LoVo (cell line): ENCODE data around the gene PCDH9.

ENCODE experiments used
- DNase-seq: peaks from one replicate; pipeline ENCODE4 v3.0.0-alpha.2; 2016; ENCODE audit warnings: low spot score

The PCDH9 gene

DNA sequence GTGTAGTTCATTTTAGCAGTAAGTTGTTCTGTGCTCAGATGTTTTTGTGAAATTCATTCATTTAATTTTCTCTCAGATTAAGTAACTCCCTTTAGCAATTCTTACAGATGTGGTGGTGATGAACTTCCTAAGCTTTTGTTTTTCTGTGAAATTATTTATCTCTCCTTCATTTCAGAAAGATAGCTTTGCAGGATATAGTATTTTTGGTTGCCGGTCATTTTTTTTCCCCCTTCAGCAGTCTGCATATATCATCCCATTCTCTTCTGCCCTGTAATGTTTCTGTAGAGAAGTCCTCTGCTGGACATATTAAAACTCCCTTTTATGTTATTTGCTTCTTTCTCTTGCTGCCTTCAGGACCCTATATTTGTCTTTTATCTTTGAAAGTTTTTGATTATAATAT, 470.2 kb downstream of the PCDH9 start:
- DNase-seq = no peak

DNA sequence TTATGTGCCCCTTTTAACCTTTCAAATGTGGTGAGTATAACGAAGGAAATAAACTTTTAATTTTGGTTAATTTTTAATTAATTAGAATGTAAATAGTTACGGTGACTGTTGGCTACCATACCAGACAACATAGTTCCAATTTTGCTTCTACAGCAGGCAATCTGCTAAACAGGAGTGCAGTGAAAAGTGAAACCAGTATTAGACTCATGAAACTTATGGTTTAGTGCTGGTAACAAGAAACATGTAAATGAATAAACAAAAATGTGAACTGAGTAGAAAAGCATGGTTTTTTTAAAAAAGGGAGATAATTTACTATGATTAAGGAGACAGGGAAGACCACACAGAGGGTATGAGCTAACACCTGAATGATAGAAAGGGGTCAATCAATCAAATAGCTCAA, 478.4 kb downstream of the PCDH9 start:
- DNase-seq = no peak

DNA sequence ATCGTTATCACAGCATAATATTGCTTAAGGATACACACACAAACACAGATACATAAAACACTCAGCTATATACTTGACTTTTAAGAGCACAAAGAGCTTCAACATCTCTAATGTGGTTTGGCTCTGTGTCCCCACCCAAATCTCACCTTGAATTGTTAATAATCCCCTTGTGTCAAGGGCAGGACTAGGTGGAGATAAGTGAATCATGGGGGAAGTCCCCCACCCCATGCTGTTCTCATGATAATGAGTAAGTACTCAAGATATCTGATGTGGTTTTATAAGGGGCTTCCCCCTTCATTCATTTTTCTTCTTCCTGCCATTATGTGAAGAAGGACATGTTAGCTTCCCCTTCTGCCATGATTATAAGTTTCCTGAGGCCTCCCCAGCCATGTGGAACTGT, 481.4 kb downstream of the PCDH9 start:
- no peak for DNase-seq

DNA sequence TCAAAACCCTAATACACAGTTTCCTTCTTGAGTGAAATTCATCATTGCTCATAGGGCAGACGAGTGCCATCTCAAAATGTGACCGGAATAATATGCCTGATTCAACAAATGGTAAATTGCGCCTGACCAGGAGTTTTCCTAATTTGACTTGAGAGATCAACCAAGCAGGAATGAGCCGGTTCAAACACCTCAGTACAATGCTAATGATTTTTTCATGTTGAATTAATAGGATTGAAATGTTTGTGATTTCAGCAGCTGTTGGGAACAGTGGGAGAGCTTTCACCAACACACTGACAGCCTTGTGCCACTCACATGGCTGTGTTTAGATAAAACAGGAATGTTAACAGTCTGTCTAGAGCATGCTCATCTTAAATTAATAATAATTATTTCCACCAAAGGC, 484.8 kb downstream of the PCDH9 start:
- no peak for DNase-seq

DNA sequence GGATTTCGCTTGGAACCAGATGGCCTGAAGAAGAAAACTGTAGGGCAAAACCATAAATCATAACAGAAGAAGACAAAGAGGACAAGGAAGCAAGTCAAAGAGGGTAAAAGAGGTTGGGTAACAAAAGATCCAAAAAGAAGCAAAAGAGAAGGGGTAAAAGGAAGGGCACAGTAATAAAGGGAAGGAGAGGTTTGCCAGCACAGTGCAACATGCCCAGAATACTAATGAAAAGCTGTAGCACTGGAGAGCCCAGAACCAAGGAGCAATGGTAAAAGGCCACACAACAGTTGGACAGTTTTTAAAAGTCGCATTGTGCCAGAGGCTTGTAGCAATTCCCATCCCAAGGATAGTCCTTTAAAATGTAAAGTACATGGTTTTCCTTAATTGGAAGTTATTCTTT, 506.6 kb downstream of the PCDH9 start:
- no peak for DNase-seq

DNA sequence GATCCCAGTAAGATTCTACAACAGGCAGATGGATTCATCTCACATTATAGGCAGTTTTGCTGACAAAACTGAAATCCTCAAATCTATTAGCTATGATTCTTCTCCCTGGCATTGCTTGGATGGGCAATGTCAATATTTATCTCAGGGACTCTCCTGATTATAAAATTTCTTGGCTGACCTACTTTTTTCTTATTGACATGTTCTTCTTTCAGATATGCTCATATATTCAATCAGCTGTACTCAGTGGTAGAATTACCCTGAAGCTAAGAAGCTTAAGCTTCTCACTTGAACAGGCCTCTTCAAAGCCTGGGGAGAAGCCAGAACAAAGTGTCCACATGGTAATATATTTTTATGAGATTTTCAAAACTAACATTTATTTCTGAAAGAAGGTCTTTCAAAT, 513.6 kb downstream of the PCDH9 start:
- DNase-seq = no peak

DNA sequence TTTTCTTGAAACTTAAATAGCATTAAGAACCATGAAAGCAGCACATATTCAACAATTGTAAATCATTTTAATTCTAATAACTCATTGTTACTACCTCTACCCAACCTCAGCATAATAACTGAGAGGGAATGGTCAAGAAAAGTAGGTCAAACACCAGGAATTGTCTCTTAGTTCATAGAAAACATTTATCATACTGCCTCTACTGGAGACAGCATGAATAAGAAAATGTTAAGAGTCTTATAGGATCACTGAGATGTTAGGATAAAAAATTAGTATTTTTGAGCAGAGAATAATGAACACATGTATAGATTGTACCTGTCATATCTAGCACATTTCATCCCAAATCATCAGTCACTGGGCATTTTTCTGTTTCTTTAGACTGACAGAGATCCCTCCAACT, 515.3 kb downstream of the PCDH9 start:
- no peak for DNase-seq

DNA sequence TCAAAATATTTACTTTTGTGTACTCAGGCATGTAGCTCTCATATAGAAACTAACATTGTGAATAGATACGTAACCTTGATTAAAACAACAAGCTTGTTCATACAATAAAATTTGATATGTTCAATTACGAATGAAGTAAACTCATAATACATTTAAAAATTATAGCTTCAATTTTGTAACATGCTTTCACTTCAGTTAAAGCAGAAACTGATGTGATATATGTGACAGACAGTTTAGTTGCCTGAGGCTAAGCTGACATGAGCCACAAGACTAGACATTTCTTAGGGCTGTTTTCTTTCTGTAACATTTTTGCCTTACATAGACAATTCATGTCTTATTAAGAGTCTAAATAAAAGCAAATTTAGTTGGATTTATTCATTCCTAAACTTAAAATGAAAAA, 526.0 kb downstream of the PCDH9 start:
- no peak for DNase-seq

DNA sequence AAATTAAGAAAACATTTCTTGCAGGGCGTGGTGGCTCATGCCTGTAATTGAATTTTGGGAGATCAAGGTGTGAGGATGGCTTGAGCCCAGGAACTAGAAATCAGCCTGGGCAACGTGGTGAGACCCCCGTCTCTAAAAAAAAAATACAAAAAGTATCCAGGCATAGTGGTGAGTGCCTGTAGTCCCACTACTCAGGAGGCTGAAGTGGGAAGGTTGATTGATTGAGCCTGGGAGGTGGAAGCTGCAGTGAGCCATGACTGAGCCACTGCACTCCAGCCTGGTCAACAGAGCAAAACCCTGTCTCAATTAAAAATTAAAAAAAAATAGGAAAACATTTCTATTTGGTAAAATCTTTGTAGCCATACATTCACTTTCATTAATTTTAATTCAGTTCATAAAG, 526.5 kb downstream of the PCDH9 start:
- no peak for DNase-seq

DNA sequence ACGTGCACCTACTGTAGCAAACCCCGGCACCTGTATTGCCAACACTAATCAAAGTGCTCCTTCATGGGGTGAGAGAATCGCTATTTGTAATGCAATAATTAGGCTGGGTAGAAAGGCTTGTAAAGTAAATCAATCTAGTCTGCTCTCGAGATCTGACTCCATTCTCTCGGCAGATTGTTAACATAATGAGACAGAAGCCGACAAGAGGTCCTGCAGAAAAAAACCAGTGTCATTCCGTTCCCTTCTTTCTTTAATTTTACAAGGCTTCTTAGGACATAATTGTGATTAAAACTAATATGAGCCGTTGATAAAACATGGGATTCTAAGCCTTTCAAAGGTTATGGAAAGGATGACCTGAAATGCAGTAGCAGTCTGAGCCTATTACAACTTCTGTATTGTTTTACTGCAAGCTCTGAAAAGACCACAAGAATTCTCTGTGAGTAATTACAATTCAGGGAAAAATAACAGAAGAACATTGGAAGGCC, 530.0 kb downstream of the PCDH9 start:
- DNase-seq = no peak

DNA sequence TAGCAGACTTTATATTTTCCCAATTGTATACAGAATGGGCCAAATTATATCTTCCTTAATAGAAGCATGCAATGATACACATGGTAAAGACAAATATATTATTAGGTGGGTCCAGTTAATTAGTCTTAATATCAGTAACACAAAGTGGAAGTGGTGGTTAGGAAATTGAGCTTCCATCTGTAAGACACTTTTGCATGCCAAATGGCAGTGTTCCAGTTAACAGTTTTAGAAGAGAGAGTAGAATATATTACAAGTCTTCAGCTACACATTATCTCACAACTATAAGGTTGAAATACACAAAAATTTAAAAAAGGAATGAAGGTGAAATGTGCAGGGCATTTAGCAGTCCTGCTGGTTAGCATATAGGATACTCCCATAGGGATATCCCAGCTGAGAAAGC, 536.5 kb downstream of the PCDH9 start:
- DNase-seq = no peak

DNA sequence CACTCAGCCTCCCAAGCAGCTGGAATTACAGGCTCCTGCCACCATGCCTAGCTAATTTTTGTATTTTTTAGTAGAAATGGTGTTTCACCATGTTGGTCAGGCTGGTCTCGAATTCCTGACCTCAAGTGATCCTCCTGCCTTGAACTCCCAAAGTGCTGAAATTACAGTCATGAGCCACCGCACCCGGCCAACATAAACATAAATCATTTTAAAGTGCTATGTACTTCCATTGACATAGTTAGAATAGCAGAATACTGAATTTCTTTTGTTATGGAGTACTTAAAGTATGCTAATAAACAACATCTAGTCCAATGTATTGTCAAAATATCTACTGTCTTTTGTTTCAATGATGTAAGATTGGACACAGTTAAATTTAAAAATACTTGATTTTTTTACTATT, 539.0 kb downstream of the PCDH9 start:
- no peak for DNase-seq

DNA sequence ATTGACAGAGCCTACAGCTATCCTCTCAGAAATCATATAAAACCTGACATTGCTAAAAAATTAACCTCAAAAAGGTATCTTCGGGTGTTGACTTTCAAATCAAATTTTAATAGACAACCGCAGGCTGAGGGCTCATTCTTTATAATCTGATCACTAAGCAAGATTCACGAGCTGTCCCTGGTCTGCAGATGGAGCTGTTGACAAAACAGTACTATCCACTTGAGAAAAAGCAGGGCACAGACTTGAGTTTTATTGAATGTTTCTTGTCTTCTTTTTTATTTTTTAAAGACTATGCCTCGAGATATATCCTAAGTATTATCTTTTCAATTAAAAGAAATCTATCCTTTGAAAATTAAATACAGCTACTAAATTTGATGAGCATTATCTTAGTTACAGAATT, 540.5 kb downstream of the PCDH9 start:
- no peak for DNase-seq

DNA sequence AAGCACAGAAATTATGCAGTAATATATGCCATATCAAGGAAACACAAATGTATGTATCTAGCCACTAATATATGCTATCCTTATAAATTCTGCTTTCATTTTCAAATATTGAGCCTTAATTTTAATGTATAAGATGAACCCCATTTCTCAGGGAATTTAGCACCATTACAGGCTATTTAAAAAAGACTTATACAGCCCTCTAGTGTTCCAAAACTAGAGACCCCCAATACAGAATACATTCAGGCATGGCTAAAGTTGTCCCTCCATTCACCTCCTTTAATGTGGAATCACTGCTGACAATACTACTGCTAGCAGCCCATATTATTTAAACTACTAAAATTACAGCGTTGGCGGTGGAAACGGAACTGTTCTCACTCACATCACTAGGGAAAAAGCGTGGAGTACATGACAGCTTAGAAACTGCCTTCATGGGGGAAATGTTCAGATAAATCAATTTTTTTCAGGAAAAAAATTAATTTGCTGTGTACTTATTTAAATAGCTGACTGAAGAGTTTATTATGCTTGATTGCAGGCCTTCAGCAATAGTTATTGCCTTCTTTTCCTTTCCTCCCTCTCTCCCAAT, 541.0 kb downstream of the PCDH9 start:
- no peak for DNase-seq

DNA sequence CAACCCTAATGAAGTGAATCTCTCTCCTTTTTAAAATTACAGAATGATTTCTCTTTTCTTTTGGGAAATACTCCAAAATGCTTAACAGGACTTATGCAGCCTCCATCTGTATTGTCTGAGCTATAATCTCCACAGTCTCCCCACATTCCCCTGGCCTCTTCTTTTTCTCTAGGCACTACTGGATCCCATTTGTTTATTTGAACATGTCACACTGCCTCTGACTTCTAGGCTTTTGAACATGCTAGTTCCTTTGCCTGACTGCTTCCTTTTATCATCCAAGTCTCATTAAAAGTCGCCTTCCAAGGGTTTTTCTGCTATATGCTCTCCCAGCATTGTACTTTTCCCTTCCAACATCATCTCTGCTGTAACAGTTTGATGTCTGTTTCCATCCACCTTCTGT, 548.7 kb downstream of the PCDH9 start:
- DNase-seq = no peak

DNA sequence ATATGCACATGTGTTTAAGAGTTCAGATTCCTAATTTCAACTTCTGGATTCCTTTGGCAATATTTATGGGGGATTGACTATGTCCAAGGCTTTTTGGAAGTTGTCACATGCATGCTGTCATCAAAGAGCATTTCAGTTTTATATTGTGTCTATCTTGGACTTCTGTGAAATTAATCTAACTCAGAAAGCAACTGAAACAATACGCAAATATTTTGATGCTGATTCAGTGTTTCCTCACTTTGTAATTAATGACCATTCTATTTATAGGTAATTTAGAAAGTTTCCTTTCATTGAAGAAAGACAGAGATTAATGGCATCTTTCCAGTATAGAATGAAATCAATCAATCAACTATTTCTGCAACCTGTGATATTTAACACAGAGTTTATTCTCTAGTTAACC, 550.1 kb downstream of the PCDH9 start:
- no peak for DNase-seq

DNA sequence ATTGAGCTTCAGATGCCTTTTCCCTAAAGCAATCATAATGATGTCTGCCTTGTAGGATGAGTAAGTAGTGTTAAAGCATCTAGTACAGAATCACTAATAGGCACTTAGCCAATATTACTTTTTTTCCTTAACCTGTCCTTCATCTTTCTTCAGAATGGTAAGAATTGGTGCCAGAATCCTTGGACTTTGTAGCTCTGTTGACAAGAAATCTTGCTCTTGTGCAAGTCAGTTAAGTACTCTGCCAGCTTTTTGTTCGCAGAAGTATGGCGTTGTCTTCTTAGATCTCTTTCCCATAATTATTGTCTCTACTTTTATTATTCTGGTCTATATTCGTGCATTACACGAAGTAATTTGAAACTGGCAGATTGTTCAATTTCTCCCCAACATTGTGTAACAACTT, 554.5 kb downstream of the PCDH9 start:
- DNase-seq = no peak

DNA sequence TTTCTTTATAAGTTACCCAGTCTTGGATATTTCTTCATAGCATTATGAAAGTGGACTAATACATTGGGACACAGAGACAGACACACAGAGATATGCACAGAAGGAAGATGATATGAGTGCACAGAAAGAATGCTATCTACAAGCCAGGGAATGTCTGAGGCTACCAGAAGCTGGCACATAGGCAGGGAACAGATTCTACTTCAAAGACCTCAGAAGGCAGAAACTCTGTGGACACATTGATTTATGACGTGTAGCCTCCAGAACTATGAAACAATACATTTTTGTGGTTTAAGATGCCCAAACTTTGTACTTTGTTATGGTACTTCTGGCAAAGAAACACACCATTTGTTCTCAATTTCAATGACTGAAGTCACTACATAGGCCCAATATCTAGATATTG, 556.7 kb downstream of the PCDH9 start:
- no peak for DNase-seq

DNA sequence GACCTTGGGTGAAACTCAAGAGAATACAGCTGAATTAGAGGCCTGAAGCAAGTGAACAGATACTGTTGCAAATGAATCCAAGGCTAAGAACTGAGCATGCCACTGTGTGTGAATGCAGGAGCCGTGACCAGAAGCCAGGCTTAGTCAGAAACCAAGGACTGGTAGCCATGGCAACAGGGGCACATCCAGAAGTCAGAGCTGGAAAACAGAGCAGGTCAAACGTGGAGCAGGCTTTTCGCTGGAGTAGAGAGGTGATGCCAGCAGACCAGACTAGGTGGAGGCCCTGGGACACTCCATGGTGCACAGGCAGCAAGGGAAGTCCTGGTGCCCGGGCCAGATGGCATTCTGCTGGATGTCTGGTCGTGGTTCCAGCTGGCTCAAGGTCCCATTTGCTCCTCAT, 564.1 kb downstream of the PCDH9 start:
- DNase-seq = no peak

DNA sequence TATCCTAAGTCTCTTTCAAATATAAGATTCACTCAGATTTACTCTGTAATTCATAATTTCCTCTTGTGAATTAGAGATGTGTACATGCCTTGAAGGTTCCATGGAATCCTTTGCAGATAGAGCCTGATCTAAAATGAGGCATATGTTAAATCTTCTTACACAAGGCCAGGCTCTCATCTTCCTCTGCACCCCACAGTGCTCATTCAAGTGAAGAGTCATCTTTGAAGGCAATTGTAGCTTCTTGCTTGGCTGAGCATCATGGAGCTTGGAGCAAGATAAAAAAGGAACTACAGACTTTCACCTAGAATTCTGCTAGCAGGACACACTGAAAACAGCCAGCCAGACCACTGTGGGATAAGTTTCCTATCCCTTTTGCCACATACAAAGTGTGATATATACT, 566.4 kb downstream of the PCDH9 start:
- no peak for DNase-seq

DNA sequence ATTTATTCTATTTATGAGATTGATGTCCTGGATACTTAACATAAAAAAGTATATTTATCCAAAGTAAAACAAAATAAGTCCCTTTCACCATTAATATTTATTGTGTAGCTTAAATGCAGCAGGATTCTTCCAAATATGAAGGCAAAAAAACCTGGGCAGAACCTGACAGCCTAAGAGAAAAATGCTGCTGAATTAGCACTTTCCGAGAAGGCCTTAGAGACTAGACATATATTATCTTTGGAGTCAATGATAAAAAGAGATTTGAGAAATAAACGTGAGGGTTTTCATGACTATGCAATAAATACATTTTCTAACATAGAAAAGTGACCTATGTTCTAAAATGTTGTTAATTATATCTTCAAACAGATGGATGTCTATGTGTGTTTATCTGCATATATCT, 566.9 kb downstream of the PCDH9 start:
- no peak for DNase-seq

DNA sequence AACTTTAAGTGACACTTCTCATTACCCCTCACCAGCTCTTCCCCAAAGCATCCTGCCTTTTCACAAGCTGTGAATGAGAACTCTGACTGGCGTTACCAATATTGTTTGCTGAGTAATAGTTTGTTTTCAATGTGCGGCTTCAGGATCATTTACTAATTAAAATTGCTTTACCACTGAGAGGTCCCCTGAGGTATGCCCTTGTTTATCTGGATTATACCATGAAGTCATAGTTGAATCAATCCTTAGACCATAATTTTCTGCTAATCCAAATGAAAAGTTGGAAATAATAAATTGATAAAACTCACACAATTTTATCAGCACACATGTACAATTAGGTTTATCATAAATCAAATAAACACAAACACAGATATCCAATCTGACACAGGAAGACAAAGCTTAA, 568.8 kb downstream of the PCDH9 start:
- DNase-seq = no peak

DNA sequence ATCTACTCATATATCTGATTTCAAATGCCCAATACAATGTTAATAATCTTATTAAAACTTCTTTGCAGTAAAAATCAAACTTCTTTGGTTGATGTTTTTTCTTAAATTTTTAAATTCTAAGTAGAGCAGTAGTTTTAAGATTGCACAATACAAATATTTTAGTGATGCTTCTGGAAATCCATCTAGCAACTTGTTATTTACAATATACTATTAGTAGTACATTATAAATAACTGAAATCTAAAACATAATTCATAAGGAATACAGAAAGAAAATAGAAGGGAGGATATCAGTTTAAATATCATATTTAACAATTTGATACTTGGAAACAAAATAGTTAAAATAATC, 569.7 kb downstream of the PCDH9 start:
- DNase-seq = no peak

DNA sequence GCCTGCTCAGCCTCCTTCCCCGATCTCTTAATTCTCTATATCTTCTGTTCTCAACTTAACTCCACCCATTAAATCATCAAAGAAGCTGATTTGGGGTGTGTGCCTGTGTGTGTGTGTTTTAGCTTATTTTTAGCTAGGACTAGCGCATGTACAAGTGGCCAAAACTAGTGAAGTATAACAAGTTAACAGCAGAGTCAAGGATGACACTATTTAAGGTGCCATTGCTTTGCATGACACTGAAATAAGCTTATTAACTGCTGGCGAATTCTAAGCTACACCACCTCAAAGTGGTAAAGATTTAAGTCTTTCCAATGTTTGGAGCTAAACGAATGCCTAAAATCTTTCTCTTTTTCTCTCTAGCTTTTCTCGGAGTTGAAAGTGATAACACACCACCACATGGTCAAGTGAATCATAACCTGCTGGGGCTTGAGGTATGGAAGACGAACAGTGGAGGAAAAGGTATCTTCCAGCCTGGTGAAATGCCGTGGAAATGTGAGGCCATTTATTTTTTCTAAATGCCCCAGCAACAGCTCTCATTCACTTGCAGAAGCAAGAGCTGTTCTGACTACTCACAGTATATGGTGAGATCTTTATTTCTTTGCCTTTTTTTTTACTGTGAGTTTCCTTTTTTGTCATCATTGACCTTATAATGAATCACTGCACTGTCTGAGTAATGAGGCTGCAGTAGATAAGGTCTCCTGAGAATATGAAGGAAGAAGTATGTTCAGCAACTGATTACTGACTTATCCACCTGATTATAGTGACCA, 570.3 kb downstream of the PCDH9 start:
- no peak for DNase-seq
